H1 (cell line): ENCODE data around the gene OPRD1. TPM values are rescaled to one million over a fixed set of nuclear protein-coding genes. Genes with fewer than 3 reads are reported as not detected.

Experiments
- CTCF ChIA-PET: fragments of 300-600 bp; sonication (Branson Sonifier 250); formaldehyde crosslinking; loops from one replicate; lab custom pipeline; 2021; ENCODE audit not compliant: partially characterized antibody; lab: Charles Lee
- POLR2A ChIA-PET: fragments of 300-600 bp; sonication (Branson Sonifier 250); formaldehyde crosslinking; loops from one replicate; lab custom pipeline; 2021; ENCODE audit warnings: inconsistent platforms; ENCODE audit not compliant: partially characterized antibody; lab: Charles Lee
- DNase-seq, 2 experiments: peaks; one replicate each; pipeline versions ENCODE4 v3.0.0 to v3.0.0-alpha.2; 2010 to 2022; ENCODE audit warnings: low spot score in 2 of 2, low read depth in 1 of 2, mixed read lengths in 1 of 2
- FAIRE-seq: peaks from 2 replicates; lab custom pipeline; 2011; peaks lifted over from hg19 to GRCh38; lab: Jason Lieb, UNC
- H2AFZ ChIP-seq: 2 replicates; pipeline ENCODE4 v1.8.1; 2012; ENCODE audit warnings: low read length, inconsistent platforms
- H2AK5ac ChIP-seq: 2 replicates; pipeline ENCODE4 v1.6.1; 2013; ENCODE audit warnings: low read depth, low read length
- H2BK120ac ChIP-seq: replicated peaks from 2 replicates; pipeline ENCODE3; 2013; ENCODE audit warnings: low read depth, low read length, inconsistent platforms
- H2BK12ac ChIP-seq: 2 replicates; pipeline ENCODE4 v1.6.1; 2013; ENCODE audit warnings: low read depth, low read length
- H2BK15ac ChIP-seq: 2 replicates; pipeline ENCODE4 v1.6.1; 2013; ENCODE audit warnings: low read length
- H2BK20ac ChIP-seq: 2 replicates; pipeline ENCODE4 v1.6.1; 2013; ENCODE audit warnings: low read length
- H2BK5ac ChIP-seq: 2 replicates; pipeline ENCODE4 v1.6.1; 2013; ENCODE audit warnings: low read depth, low read length
- H3K14ac ChIP-seq: 2 replicates; pipeline ENCODE4 v1.6.1; 2013; ENCODE audit warnings: inconsistent platforms; ENCODE audit not compliant: insufficient read length
- H3K18ac ChIP-seq: 2 replicates; pipeline ENCODE4 v1.6.1; 2013; ENCODE audit warnings: low read length; ENCODE audit errors: extremely low read depth
- H3K23ac ChIP-seq: 2 replicates; pipeline ENCODE4 v1.6.1; 2013; ENCODE audit warnings: inconsistent platforms; ENCODE audit not compliant: insufficient read length
- H3K23me2 ChIP-seq: 2 replicates; pipeline ENCODE4 v1.6.1; 2013; ENCODE audit warnings: low read depth, low read length
- H3K27ac ChIP-seq: 2 replicates; pipeline ENCODE4 v1.6.1; 2011; ENCODE audit warnings: low read depth, low read length, inconsistent platforms
- H3K27me3 ChIP-seq, 4 experiments: replicated peaks in 1 of 4; 1 replicate in 1 of 4; 2 replicates in 3 of 4; pipeline versions ENCODE4 v1.6.1 to v1.8.1; 2011 to 2013; ENCODE audit warnings: low read length in 3 of 4, mild to moderate bottlenecking in 3 of 4, inconsistent platforms in 2 of 4, mixed read lengths in 2 of 4, moderate library complexity in 1 of 4; ENCODE audit not compliant: control insufficient read depth in 3 of 4, insufficient read depth in 3 of 4; ENCODE audit errors: extremely low read depth in 1 of 4
- H3K36me3 ChIP-seq, 4 experiments: 2 replicates each; pipeline versions ENCODE4 v1.6.1 to v1.8.1; 2011 to 2013; ENCODE audit warnings: mild to moderate bottlenecking in 4 of 4, low read length in 3 of 4, moderate library complexity in 2 of 4, control low read depth in 1 of 4, inconsistent platforms in 1 of 4; ENCODE audit not compliant: insufficient read depth in 4 of 4, control insufficient read depth in 2 of 4
- H3K4ac ChIP-seq: replicated peaks from 2 replicates; pipeline ENCODE3; 2013; ENCODE audit warnings: low read length, low read depth, mixed read lengths, inconsistent platforms; ENCODE audit not compliant: insufficient read length
- H3K4me1 ChIP-seq, 4 experiments: replicated peaks in 1 of 4; 1 replicate in 1 of 4; 2 replicates in 3 of 4; pipeline versions ENCODE4 v1.6.1 to v1.8.1; 2011 to 2013; ENCODE audit warnings: low read length in 3 of 4, inconsistent platforms in 2 of 4, mixed read lengths in 1 of 4; ENCODE audit not compliant: insufficient read depth in 4 of 4, control insufficient read depth in 3 of 4
- H3K4me2 ChIP-seq, 2 experiments: 2 replicates each; pipeline versions ENCODE4 v1.6.1 to v1.8.1; 2011 to 2013; ENCODE audit warnings: low read depth in 2 of 2, low read length in 2 of 2, control low read depth in 1 of 2, inconsistent platforms in 1 of 2, mild to moderate bottlenecking in 1 of 2; ENCODE audit not compliant: insufficient read depth in 1 of 2
- H3K4me3 ChIP-seq, 4 experiments: fragments of 200-600, 300-600 bp in 1 of 4; sonication (generic), shearing (Covaris generic), sonication (Bioruptor Twin) in 1 of 4; 2 replicates each; pipeline versions ENCODE4 v1.5.1 to v1.8.1; 2011 to 2016; ENCODE audit warnings: low read length in 4 of 4, low read depth in 3 of 4, control low read depth in 2 of 4, inconsistent platforms in 2 of 4, mild to moderate bottlenecking in 2 of 4, mixed read lengths in 1 of 4, moderate library complexity in 1 of 4; ENCODE audit not compliant: insufficient read depth in 2 of 4; ENCODE audit errors: extremely low read depth in 1 of 4
- H3K56ac ChIP-seq: replicated peaks from 2 replicates; pipeline ENCODE3; 2013; ENCODE audit warnings: low read depth, mild to moderate bottlenecking, mixed read lengths, low read length, inconsistent platforms; ENCODE audit not compliant: insufficient read length
- H3K79me1 ChIP-seq: 2 replicates; pipeline ENCODE4 v1.6.1; 2013; ENCODE audit warnings: low read depth, low read length, control low read depth
- H3K79me2 ChIP-seq, 2 experiments: 2 replicates each; pipeline versions ENCODE4 v1.6.1 to v1.8.1; 2012 to 2013; ENCODE audit warnings: low read length in 2 of 2, mild to moderate bottlenecking in 2 of 2, inconsistent platforms in 1 of 2; ENCODE audit not compliant: insufficient read depth in 2 of 2, control insufficient read depth in 1 of 2
- H3K9ac ChIP-seq, 4 experiments: replicated peaks in 1 of 4; 1 replicate in 1 of 4; 2 replicates in 3 of 4; pipeline versions ENCODE4 v1.6.1 to v1.8.1; 2011 to 2013; ENCODE audit warnings: low read depth in 3 of 4, low read length in 3 of 4, control low read depth in 2 of 4, mild to moderate bottlenecking in 2 of 4, moderate library complexity in 2 of 4, inconsistent platforms in 1 of 4; ENCODE audit errors: extremely low read depth in 1 of 4
- H3K9me3 ChIP-seq, 2 experiments: 2 replicates each; pipeline versions ENCODE4 v1.6.1 to v1.8.1; 2012 to 2013; ENCODE audit warnings: mild to moderate bottlenecking in 2 of 2, moderate library complexity in 2 of 2, control low read depth in 1 of 2, inconsistent platforms in 1 of 2, low read depth in 1 of 2, low read length in 1 of 2, mixed read lengths in 1 of 2; ENCODE audit not compliant: insufficient read depth in 2 of 2
- H4K20me1 ChIP-seq, 2 experiments: replicated peaks in 1 of 2; 2 replicates each; pipeline versions ENCODE3 to v1.8.1; 2011 to 2013; ENCODE audit warnings: inconsistent platforms in 2 of 2, low read length in 2 of 2, mild to moderate bottlenecking in 1 of 2; ENCODE audit not compliant: insufficient read depth in 2 of 2, control insufficient read depth in 1 of 2
- H4K5ac ChIP-seq: 2 replicates; pipeline ENCODE4 v1.6.1; 2013; ENCODE audit warnings: low read length, low read depth, mixed read lengths, inconsistent platforms; ENCODE audit not compliant: insufficient read length
- H4K8ac ChIP-seq: 2 replicates; pipeline ENCODE4 v1.8.0; 2013; ENCODE audit warnings: mild to moderate bottlenecking, moderate library complexity, low read length, inconsistent platforms; ENCODE audit not compliant: insufficient read depth; ENCODE audit errors: extremely low read depth
- H4K91ac ChIP-seq: replicated peaks from 2 replicates; pipeline ENCODE3; 2013; ENCODE audit warnings: low read length, mixed read lengths, inconsistent platforms; ENCODE audit not compliant: insufficient read length
- CBX8 ChIP-seq: fragments of 300-800, 300-1000 bp; sonication (generic); IDR thresholded peaks from 2 replicates; pipeline ENCODE4 v1.7.1; 2016; ENCODE audit warnings: low read depth, low read length, borderline replicate concordance
- CREB1 ChIP-seq: IDR thresholded peaks from 2 replicates; pipeline ENCODE4 v1.6.1; 2012; ENCODE audit warnings: inconsistent platforms
- EGR1 ChIP-seq: IDR thresholded peaks from 2 replicates; pipeline ENCODE4 v1.6.1; 2011; ENCODE audit warnings: low read depth, low read length, borderline replicate concordance
- JUND ChIP-seq: IDR thresholded peaks from 2 replicates; pipeline ENCODE4 v1.6.1; 2011; ENCODE audit warnings: mild to moderate bottlenecking, improper control_type of control experiment, low read length
- KDM4A ChIP-seq: IDR thresholded peaks from one replicate; pipeline ENCODE4 v1.7.1; 2012; ENCODE audit warnings: low read depth, mild to moderate bottlenecking, moderate library complexity, low read length, inconsistent platforms; ENCODE audit not compliant: severe bottlenecking
- NRF1 ChIP-seq: IDR thresholded peaks from 2 replicates; pipeline ENCODE4 v1.6.1; 2011; ENCODE audit warnings: mild to moderate bottlenecking, low read depth, low read length, improper control_type of control experiment
- SAP30 ChIP-seq: fragments of 300-600 bp; sonication (generic); IDR thresholded peaks from 2 replicates; pipeline ENCODE4 v1.7.1; 2012; ENCODE audit warnings: low read length, moderate library complexity, mild to moderate bottlenecking, inconsistent platforms; ENCODE audit not compliant: insufficient read depth, insufficient replicate concordance
- TAF7 ChIP-seq: optimal IDR thresholded peaks from 2 replicates; pipeline ENCODE3; 2011; ENCODE audit warnings: low read depth, mild to moderate bottlenecking, inconsistent platforms, low read length, moderate library complexity, borderline replicate concordance
- WGBS, 2 experiments: shearing (Covaris generic) in 1 of 2; methylation state at CpG; one replicate each; pipeline versions ENCODE4 v1.1.6 to v1.1.7; 2013 to 2015; ENCODE audit warnings: low lambda C conversion rate in 2 of 2, mixed read lengths in 2 of 2, inconsistent platforms in 1 of 2, low coverage in 1 of 2, missing lambda C conversion rate in 1 of 2; ENCODE audit not compliant: insufficient replicate concordance in 2 of 2, insufficient coverage in 1 of 2, insufficient read length in 1 of 2; ENCODE audit errors: extremely low coverage in 1 of 2, missing lambda C conversion rate in 1 of 2; 5-methylcytosine and 5-hydroxymethylcytosine counted together
- polyA plus RNA-seq, 7 experiments: library from polyadenylated mRNA; depleted of rRNA in 3 of 7; stranded (reverse) in 5 of 7; unstranded in 2 of 7; fragments of >200 nt in 5 of 7; fragments of 200-250 nt in 2 of 7; gene quantifications; 1 replicate in 5 of 7; 2 replicates in 1 of 7; 4 replicates in 1 of 7; pipeline versions ENCODE4 v1.2.1 to v1.2.3, GENCODE V29; 2011 to 2013; ENCODE audit warnings: missing spikeins in 2 of 7, mixed read lengths in 2 of 7
- total RNA-seq: library from RNA; stranded (reverse); fragmentation: NEBNext Ultra II Directional; extraction: Animal tissue kit (Norgen Biotek cat#: 25700); gene quantifications from 2 replicates; pipeline ENCODE4 v1.2.1, GENCODE V29; 2021

Gene OPRD1
- total and polyA plus RNA-seq, 2 of the 8 experiments (the other 6 are each of a cell fraction or from before 2014, with no cell fraction given): 2.6 to 3.7 TPM

DNA sequence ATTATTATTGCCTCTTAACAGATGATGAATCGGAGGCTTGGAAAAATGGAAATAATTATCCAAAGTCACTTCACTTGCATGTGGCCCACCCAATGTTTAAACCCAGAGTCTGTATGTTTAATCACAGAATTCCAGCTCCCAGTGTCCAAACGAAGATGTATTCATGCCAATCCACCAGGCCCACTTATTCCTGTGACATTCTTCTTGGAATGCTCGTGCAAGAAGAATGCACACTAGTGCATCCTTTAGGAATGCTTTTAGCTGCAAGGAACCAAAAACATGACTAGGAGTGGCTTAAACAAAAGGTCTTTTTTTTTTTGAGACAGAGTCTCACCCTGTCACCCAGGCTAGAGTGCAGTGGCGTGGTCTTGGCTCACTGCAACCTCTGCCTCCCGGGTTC lies 8.9 kb upstream of the OPRD1 start:
- TF ChIP-seq CBX8 (no peak), EGR1 (no peak), TAF7 (no peak), JUND (no peak), KDM4A (no peak), SAP30 (no peak), NRF1 (no peak), CREB1 (no peak)
- TF ChIP-seq, all 59 proteins: peak for 0
- Histone ChIP-seq H2BK120ac (no peak overlapping the region), H2BK12ac (no peak overlapping the region), H3K23ac (no peak overlapping the region), H4K5ac (no peak overlapping the region), H3K23me2 (no peaks in the 10 kb centered on the region), H3K4me1 (peaks cover 0 to 3% (median 0%) of the 10 kb centered on the region in 4 experiments; a peak in 4 of 7 replicates), H4K91ac (no peak overlapping the region), H3K9ac (no peak overlapping the region), H3K79me2 (no peaks in the 10 kb centered on the region), H2BK20ac (no peak overlapping the region), H3K27me3 (no peaks in the 10 kb centered on the region), H3K14ac (no peak overlapping the region), H2BK15ac (no peak overlapping the region), H3K27ac (no peak overlapping the region), H2BK5ac (no peak overlapping the region; the same call in 1 of the 2 replicates), H3K9me3 (peaks cover 0 to 2% of the 10 kb centered on the region in 2 experiments; a peak in 2 of 4 replicates), H3K79me1 (no peaks in the 10 kb centered on the region), H3K4me2 (no peak overlapping the region), H3K4me3 (no peak overlapping the region), H4K20me1 (no peaks in the 10 kb centered on the region), H4K8ac (no peak overlapping the region), H3K56ac (no peak overlapping the region), H3K36me3 (no peaks in the 10 kb centered on the region), H3K4ac (no peak overlapping the region), H2AK5ac (no peak overlapping the region), H2AFZ (no peak overlapping the region), H3K18ac (no peak overlapping the region)
- DNase-seq (no peak), FAIRE-seq (no peak)
- WGBS, 2 experiments: 87% methylated on average over 5 of the region's 5 CpGs; no CpG with 5 or more reads in 1 of the 2 experiments
- ChIA-PET POLR2A (interaction anchor here (0.7 to 1.6 kb wide), 2 partner anchors 11 to 12 kb away, joined by 3 to 4 read pairs; no protein-coding TSS in a partner anchor), CTCF (interaction anchor here (0.6 to 2.6 kb wide), 6 partner anchors 12 to 155 kb away, joined by 3 to 16 read pairs (median 5); no protein-coding TSS in a partner anchor)
